DOHH2 (cell line): ENCODE data around the gene PDE1C.

Experiments
- H3F3A ChIP-seq: fragments of 200-600 bp; sonication (generic), shearing (Covaris generic); 2 replicates; pipeline ENCODE4 v1.6.0; 2016; ENCODE audit warnings: antibody characterized with exemption, mild to moderate bottlenecking; ENCODE audit not compliant: control insufficient read depth, insufficient read depth
- H3K27ac ChIP-seq: fragments of 200-600 bp; sonication (generic); 2 replicates; pipeline ENCODE4 v1.5.1; 2014; ENCODE audit warnings: low read depth, mild to moderate bottlenecking, low read length, moderate library complexity
- H3K27me3 ChIP-seq: fragments of 200-600 bp; sonication (generic); 2 replicates; pipeline ENCODE4 v1.6.1; 2014; ENCODE audit warnings: mild to moderate bottlenecking, low read length, mixed read lengths; ENCODE audit not compliant: control insufficient read depth
- H3K36me3 ChIP-seq: fragments of 200-600 bp; sonication (generic); 2 replicates; pipeline ENCODE4 v1.6.1; 2014; ENCODE audit warnings: mild to moderate bottlenecking, low read length, moderate library complexity, mixed read lengths; ENCODE audit not compliant: control insufficient read depth
- H3K4me1 ChIP-seq: fragments of 200-600 bp; sonication (generic); 2 replicates; pipeline ENCODE4 v1.6.1; 2014; ENCODE audit warnings: mild to moderate bottlenecking, low read length, mixed read lengths; ENCODE audit not compliant: control insufficient read depth
- H3K4me2 ChIP-seq: fragments of 200-600 bp; sonication (generic); 2 replicates; pipeline ENCODE4 v1.6.0; 2014; ENCODE audit warnings: mild to moderate bottlenecking, low read length, moderate library complexity
- H3K4me3 ChIP-seq: fragments of 200-600 bp; sonication (generic); 2 replicates; pipeline ENCODE4 v1.5.1; 2014; ENCODE audit warnings: mild to moderate bottlenecking, low read length, mixed read lengths
- H3K79me2 ChIP-seq: fragments of 200-600 bp; sonication (generic); 2 replicates; pipeline ENCODE4 v1.6.1; 2014; ENCODE audit warnings: mild to moderate bottlenecking, low read length, mixed read lengths; ENCODE audit not compliant: control insufficient read depth
- H3K9me2 ChIP-seq: fragments of 200-600 bp; sonication (generic); replicated peaks from 2 replicates; pipeline ENCODE4 v1.6.1; 2014; ENCODE audit warnings: mild to moderate bottlenecking, low read length, mixed read lengths; ENCODE audit not compliant: control insufficient read depth
- H3K9me3 ChIP-seq: fragments of 200-600 bp; sonication (generic); 2 replicates; pipeline ENCODE4 v1.6.1; 2014; ENCODE audit warnings: antibody characterized with exemption, low read length, mixed read lengths; ENCODE audit not compliant: control insufficient read depth, insufficient read depth
- H4K20me1 ChIP-seq: fragments of 200-600 bp; sonication (generic); 2 replicates; pipeline ENCODE4 v1.6.0; 2014; ENCODE audit warnings: low read depth, mild to moderate bottlenecking, antibody characterized with exemption, low read length, moderate library complexity; ENCODE audit not compliant: control insufficient read depth, insufficient read depth
- EZH2phosphoT487 ChIP-seq: fragments of 200-600 bp; sonication (generic); IDR thresholded peaks from 2 replicates; pipeline ENCODE4 v1.6.1; 2017; ENCODE audit warnings: borderline replicate concordance, mild to moderate bottlenecking, antibody characterized with exemption, low read length, moderate library complexity, mixed read lengths
- TF ChIP-seq, protein P1 (sequence below): fragments of 200-600 bp; sonication (generic); IDR thresholded peaks from one replicate; pipeline ENCODE4 v1.5.1; 2014; ENCODE audit warnings: antibody characterized with exemption, mild to moderate bottlenecking, low read depth, low read length; ENCODE audit not compliant: poor library complexity, severe bottlenecking

Gene PDE1C

DNA sequence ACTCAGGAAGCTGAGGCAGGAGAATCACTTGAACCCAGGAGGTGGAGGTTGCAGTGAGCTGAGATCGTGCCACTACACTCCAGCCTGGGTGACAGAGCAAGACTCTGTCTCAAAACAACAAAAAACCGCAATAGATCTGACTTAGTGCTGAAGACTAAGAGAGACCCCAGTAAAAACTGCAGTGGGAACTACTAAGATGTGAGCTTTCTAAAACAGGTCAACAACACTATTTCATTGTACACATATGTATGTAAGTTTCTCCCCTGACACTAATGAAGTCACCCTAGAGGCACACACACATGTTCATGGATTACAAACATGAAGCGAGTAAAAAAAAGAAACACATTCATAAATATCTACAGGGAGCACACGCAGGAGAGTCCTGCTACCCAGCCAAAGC, 68.3 kb downstream of the PDE1C start:
- Histone ChIP-seq H3K9me3 (peaks cover 9% of the 10 kb centered on the region; the same call in 1 of the 2 replicates), H3F3A (no peaks in the 10 kb centered on the region), H3K79me2 (no peaks in the 10 kb centered on the region), H3K4me1 (no peaks in the 10 kb centered on the region), H3K9me2 (no peaks in the 10 kb centered on the region; the same call in 1 of the 2 replicates), H3K4me2 (no peak overlapping the region), H4K20me1 (no peaks in the 10 kb centered on the region), H3K27me3 (no peaks in the 10 kb centered on the region), H3K4me3 (no peak overlapping the region), H3K27ac (no peak overlapping the region), H3K36me3 (no peaks in the 10 kb centered on the region)
- TF ChIP-seq, protein P1, sequence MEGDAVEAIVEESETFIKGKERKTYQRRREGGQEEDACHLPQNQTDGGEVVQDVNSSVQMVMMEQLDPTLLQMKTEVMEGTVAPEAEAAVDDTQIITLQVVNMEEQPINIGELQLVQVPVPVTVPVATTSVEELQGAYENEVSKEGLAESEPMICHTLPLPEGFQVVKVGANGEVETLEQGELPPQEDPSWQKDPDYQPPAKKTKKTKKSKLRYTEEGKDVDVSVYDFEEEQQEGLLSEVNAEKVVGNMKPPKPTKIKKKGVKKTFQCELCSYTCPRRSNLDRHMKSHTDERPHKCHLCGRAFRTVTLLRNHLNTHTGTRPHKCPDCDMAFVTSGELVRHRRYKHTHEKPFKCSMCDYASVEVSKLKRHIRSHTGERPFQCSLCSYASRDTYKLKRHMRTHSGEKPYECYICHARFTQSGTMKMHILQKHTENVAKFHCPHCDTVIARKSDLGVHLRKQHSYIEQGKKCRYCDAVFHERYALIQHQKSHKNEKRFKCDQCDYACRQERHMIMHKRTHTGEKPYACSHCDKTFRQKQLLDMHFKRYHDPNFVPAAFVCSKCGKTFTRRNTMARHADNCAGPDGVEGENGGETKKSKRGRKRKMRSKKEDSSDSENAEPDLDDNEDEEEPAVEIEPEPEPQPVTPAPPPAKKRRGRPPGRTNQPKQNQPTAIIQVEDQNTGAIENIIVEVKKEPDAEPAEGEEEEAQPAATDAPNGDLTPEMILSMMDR, result no peak
- no peak for TF ChIP-seq EZH2phosphoT487

DNA sequence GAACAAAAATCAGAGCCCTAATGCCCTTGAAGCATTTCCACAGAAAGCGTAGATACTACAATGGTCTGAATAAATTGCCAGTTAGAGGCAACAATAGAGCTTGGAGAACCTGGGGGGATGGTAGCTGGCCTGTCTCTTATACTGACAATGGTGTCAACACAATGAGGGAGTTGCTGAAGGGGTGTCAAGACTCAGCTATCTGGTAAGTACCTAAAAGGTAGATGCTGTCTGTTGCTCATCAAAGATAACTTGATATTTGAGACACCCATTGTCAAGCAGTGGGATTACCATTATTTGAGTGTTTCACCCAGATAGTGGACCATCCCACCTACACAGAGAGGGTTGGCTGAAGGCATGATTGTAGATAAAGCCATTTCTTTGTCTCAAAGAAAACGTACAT, 72.8 kb downstream of the PDE1C start:
- H3K79me2 ChIP-seq, result no peaks in the 10 kb centered on the region
- H3K9me2 ChIP-seq, result no peaks in the 10 kb centered on the region; the same call in 1 of the 2 replicates
- no peak overlapping the region for H3K4me3 ChIP-seq
- no peaks in the 10 kb centered on the region for H3F3A ChIP-seq
- H4K20me1 ChIP-seq, result no peaks in the 10 kb centered on the region
- no peaks in the 10 kb centered on the region for H3K27me3 ChIP-seq
- H3K9me3 ChIP-seq, result peaks cover 5% of the 10 kb centered on the region; the same call in 1 of the 2 replicates
- no peak overlapping the region for H3K27ac ChIP-seq
- no peaks in the 10 kb centered on the region for H3K36me3 ChIP-seq
- no peaks in the 10 kb centered on the region for H3K4me1 ChIP-seq
- no peak overlapping the region for H3K4me2 ChIP-seq
- TF ChIP-seq, protein P1, result no peak
- TF ChIP-seq EZH2phosphoT487, result no peak

DNA sequence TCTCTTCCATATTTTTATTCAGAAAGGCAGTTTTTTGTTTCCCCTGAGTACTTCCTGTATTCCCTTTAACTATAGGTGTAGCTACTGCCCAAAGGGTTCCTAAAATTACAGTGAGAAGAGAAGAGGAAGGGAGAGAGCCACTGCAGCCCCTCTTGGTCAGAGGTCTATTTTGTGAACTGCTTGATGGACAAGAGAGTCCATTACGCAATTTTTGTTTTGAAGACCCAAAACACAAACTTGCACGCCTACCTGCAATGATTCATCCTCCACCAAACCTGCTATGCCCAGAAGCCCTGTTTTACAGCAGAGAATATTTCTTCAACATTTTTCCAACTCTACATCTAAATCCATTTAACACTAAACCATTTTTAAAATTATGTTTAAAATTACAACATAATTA, 75.1 kb downstream of the PDE1C start:
- Histone ChIP-seq H3K9me2 (no peaks in the 10 kb centered on the region; the same call in 1 of the 2 replicates), H3F3A (no peaks in the 10 kb centered on the region), H3K36me3 (no peaks in the 10 kb centered on the region), H3K4me3 (no peak overlapping the region), H3K4me1 (no peaks in the 10 kb centered on the region), H3K4me2 (no peak overlapping the region), H3K27me3 (no peaks in the 10 kb centered on the region), H3K79me2 (no peaks in the 10 kb centered on the region), H3K27ac (no peak overlapping the region), H3K9me3 (no peaks in the 10 kb centered on the region), H4K20me1 (no peaks in the 10 kb centered on the region)
- no peak for TF ChIP-seq EZH2phosphoT487
- TF ChIP-seq, protein P1, result no peak

DNA sequence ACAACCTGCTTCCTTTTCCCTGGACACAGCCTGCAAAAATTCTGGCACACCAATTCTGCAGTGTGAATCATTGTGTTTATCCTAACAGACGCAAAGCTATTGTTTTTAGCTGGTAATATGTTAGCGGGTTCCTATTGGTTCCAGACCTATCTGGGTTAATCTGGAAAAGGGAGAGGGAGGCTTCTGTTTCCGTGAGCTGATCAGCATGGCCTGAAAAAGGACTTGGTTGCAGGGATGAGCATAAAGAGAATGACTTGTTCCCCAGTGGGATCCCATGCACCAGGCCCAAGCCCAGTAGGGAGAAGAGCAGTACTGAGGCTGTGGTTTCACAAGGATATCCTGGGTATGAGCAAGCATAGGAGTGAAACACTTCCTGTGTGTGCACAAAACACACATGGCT, 78.4 kb downstream of the PDE1C start:
- Histone ChIP-seq H4K20me1 (no peaks in the 10 kb centered on the region), H3F3A (no peaks in the 10 kb centered on the region), H3K27ac (no peak overlapping the region), H3K4me3 (no peak overlapping the region), H3K79me2 (no peaks in the 10 kb centered on the region), H3K4me2 (no peak overlapping the region), H3K4me1 (no peaks in the 10 kb centered on the region), H3K9me2 (no peaks in the 10 kb centered on the region), H3K9me3 (no peaks in the 10 kb centered on the region), H3K27me3 (no peaks in the 10 kb centered on the region), H3K36me3 (no peaks in the 10 kb centered on the region)
- TF ChIP-seq EZH2phosphoT487, result no peak
- TF ChIP-seq, protein P1, result no peak
